Endothelial cell of umbilical vein (primary cell): ENCODE measurements around the gene USF1.

Experiments used
- EZH2 ChIP-seq: IDR thresholded peaks from 2 replicates; pipeline ENCODE4 v1.6.1; 2012; ENCODE audit warnings: borderline replicate concordance, low read depth, mild to moderate bottlenecking, moderate library complexity, low read length, inconsistent platforms; ENCODE audit not compliant: severe bottlenecking
- FOS ChIP-seq: IDR thresholded peaks from 2 replicates; pipeline ENCODE4 v1.6.1; 2011; ENCODE audit warnings: mild to moderate bottlenecking, low read length, moderate library complexity, borderline replicate concordance; ENCODE audit not compliant: insufficient read depth
- GATA2 ChIP-seq: IDR thresholded peaks from 2 replicates; pipeline ENCODE4 v1.7.0; 2011; ENCODE audit warnings: low read depth, mild to moderate bottlenecking, moderate library complexity, mixed read lengths, low read length; ENCODE audit not compliant: insufficient read length, insufficient read depth
- JUN ChIP-seq: IDR thresholded peaks from 2 replicates; pipeline ENCODE4 v1.6.1; 2011; ENCODE audit warnings: borderline replicate concordance, low read depth; ENCODE audit not compliant: insufficient read length, insufficient read depth
- MYC ChIP-seq: IDR thresholded peaks from one replicate; pipeline ENCODE4 v1.6.1; 2011; ENCODE audit warnings: mild to moderate bottlenecking, low read depth, low read length
- POLR2A ChIP-seq: IDR thresholded peaks from 2 replicates; pipeline ENCODE4 v1.6.1; 2012; ENCODE audit warnings: low read depth, mild to moderate bottlenecking, control low read depth, low read length
- POLR2AphosphoS5 ChIP-seq: IDR thresholded peaks from 2 replicates; pipeline ENCODE4 v1.6.1; 2012; ENCODE audit warnings: low read depth, mild to moderate bottlenecking, control low read depth, low read length, moderate library complexity; ENCODE audit not compliant: insufficient read depth
- TF ChIP-seq, protein P1 (sequence below), 2 donors: IDR thresholded peaks; 1 replicate in 1 of 2; 2 replicates in 1 of 2; pipeline ENCODE4 v1.5.1; 2011; ENCODE audit warnings: low read length in 2 of 2, mild to moderate bottlenecking in 2 of 2, moderate library complexity in 2 of 2, control low read depth in 1 of 2, inconsistent platforms in 1 of 2, low read depth in 1 of 2; ENCODE audit not compliant: insufficient read depth in 1 of 2; ENCODE audit errors: extremely low read depth in 1 of 2
- TF ChIP-seq, protein P2 (sequence below): IDR thresholded peaks from 2 replicates; pipeline ENCODE4 v1.6.1; 2011; ENCODE audit not compliant: insufficient read depth, insufficient read length

DNA sequence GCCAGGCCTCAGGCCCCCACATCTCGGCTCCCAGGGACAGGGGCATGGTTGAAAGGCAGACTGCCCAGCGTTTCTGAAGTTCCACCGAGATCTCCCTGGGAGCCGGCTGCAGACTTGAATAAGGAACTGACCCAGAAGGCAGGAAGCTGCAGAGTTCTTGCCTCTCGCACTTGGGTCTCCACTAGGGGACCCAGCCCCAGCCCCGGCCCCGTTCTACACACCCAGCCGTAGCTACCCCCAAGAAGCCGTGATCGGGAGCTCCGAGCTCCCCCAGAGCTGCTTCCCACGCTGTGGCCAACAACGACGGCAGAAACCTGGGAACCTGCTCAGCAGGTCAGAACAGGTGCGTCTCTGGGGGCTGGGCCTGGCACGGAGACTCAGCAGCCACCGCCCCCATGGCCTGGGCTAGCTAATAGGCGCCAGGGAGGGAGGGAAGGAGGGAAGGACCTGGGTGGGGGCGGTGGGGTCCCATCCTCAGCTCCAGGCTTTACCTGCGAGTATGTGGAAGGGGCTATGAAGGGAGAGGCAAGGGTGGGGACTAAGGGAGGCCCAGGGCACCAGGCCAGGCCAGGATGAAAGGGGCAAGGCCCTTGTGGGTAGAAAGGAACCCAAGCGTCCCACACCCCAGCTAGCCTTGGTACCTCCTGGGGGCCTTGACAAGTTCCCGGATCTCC lies 43.6 kb upstream of the USF1 start, which contains the start of gene NECTIN4:
- TF ChIP-seq, protein P1, sequence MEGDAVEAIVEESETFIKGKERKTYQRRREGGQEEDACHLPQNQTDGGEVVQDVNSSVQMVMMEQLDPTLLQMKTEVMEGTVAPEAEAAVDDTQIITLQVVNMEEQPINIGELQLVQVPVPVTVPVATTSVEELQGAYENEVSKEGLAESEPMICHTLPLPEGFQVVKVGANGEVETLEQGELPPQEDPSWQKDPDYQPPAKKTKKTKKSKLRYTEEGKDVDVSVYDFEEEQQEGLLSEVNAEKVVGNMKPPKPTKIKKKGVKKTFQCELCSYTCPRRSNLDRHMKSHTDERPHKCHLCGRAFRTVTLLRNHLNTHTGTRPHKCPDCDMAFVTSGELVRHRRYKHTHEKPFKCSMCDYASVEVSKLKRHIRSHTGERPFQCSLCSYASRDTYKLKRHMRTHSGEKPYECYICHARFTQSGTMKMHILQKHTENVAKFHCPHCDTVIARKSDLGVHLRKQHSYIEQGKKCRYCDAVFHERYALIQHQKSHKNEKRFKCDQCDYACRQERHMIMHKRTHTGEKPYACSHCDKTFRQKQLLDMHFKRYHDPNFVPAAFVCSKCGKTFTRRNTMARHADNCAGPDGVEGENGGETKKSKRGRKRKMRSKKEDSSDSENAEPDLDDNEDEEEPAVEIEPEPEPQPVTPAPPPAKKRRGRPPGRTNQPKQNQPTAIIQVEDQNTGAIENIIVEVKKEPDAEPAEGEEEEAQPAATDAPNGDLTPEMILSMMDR (IDR thresholded peaks at IDR 0.05; ENCODE audit: extremely low read depth in 1 of 2, insufficient read depth in 1 of 2, low read depth in 1 of 2, low read length in 2 of 2) = no peak
- TF ChIP-seq JUN = no peak
- no peak for TF ChIP-seq EZH2
- TF ChIP-seq POLR2A = no peak
- TF ChIP-seq, protein P2, sequence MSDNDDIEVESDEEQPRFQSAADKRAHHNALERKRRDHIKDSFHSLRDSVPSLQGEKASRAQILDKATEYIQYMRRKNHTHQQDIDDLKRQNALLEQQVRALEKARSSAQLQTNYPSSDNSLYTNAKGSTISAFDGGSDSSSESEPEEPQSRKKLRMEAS = no peak
- TF ChIP-seq GATA2 = no peak
- no peak for TF ChIP-seq POLR2AphosphoS5
- TF ChIP-seq FOS = no peak
- no peak for TF ChIP-seq MYC
